Measurements from ENCODE around the gene ARHGEF17.

Gene ARHGEF17

DNA sequence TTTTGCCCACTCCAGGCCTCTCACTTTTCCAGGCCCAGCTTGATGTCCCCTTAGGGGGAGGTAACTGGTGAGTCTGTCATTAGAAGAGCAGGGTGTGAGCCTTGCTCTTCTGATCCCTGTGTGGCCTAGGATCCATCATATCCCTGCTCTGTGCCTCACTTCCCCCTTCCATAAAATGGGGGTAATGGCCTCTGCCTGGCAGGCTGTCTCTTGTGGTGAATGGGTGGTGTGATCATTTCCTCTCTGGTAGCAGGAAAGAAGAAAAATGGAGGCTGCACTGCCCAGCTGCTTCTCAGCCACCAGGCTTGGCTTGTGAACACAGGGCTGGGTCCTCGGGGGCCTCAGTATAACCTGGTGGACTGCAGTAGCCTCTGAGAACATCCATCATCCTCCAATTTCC is 5.6 kb downstream of the ARHGEF17 start:
- no peak for DNase-seq (ENCODE audit: low read depth)

DNA sequence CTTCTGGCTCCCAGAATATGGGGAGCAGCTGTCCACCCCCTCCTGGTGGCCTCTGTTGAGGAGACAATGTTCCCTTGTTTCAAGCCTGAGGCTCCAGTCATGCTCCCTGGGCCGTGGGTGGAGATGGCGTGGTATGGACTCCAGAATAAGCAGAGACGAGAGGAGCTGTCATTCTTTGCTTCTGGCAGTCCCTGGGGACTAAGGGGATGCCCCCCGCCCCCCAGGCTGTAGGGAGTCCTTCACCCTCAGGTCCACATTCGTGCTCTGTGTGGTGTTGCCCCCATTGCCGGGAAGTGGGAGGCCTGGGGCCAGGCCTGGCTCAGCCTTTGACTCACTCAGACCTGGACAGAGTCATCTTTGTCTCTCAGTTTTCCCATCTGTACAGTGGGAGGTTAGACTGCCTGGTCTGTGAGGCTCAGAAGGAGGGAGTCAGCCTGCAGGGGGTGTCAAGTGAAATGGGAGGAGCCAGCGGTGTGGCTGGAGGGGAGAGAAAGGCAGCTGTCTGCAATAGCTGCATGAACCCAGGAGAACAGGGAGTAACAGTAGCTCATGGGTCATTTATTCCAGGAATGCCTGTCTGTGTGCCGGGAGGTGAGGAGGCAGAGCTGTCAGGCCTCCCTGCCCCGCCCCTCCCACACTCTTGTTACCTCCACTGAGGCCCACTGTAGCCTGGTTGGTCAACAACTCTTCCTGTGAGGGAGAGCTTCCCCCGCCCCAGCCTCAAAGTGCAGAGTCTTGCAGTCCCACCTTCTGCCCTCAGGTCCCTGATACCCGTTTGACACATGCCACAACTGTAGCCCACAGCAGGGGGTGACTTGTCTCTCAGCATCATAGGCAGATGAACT is 6.3 kb downstream of the ARHGEF17 start:
- no peak for DNase-seq (ENCODE audit: low read depth)

DNA sequence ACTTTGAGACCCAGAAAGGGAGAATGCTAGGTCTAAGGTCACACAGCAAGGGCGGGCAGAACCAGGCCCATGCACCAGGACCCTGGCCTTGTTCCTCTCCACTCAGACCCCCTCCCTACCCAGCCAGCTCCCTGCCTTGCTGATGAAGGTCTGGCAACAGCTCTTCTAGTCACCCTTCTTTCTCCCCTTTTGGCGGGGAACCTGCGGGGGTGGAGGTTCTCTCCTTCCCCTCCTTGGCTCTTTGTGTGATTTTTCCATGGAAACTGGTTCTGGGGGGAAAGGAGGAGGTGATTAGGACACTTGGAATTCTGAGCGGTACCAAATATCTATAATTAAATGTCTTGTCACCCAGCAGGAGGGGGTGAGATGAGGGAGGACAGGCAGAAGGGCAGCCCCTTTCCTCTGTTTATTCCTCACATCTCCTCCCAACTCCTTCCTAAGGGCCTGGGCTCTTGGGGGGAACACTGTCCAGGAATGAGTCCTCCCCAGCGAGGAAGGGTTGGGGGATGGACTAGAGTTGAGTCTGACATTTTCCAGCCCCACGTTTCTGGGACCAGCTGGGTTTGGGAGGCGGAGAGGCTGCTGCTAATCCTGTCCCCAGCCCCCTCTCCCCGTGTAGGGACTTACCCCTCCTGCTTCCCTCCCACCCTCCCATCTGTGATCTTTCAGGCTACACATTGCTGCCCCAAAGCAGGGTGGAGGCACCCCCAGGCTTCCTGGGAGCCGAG is 7.4 kb downstream of the ARHGEF17 start:
- no peak for DNase-seq (ENCODE audit: low read depth)

DNA sequence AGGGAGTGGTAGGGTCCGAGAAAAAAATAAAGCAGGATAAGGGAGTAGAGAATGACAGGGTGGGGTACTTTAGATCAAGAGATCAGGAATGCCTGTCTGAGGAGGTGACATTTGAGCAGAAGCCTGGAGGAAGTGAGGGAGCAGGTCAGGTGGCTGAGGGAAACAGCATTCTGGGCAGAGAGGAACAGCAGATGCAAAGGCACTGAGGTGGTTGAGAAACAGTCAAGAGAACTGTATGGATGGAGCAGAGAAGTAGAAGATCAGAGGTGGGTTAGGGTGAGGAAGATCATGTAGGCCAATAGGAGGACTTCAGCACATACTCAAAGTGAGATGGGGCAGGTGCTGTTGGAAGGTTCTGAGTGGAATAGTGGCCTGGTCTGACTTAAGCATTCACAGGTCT is 8.3 kb downstream of the ARHGEF17 start:
- DNase-seq (ENCODE audit: low read depth), result no peak

DNA sequence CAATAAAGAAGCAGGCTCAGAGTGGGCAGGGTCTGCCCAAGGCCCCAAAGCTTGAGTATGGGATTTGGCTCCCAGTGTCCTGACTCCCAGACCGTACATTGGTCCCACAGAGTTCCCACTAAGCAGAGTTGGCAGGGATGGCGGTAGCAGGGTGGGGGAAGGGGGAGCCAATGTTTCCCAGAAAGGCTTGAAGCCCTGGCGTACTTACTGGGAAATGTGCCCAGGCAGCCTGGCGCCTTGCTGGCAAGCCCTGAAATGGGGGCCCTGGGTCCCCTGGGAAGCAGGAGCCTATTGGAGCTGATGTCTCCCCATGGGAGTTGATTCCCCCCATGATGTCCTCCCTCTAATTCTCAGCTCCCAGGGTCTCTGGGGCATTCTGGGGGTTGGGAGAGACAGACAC is 9.3 kb downstream of the ARHGEF17 start:
- DNase-seq (ENCODE audit: low read depth), result no peak

DNA sequence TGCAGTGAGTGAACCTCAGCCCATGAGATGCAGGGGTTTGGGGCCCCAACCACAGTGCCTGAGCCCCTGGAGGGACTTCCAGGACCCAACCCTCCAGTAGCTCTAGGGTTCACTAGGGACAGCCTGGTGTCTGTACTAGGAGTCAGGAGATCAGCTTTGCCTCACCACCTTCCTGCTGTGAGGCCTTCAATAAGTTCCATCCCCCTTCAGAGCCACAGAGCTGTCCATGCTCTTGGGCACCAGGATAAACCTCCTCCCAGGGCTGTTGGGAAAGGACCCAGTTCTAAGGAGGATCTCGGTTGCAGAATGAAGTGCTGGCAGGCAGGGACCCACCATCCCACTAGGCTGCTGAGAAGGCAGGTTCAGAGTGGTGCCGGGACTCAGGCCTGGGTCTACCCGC is 9.7 kb downstream of the ARHGEF17 start:
- no peak for DNase-seq (ENCODE audit: low read depth)

DNA sequence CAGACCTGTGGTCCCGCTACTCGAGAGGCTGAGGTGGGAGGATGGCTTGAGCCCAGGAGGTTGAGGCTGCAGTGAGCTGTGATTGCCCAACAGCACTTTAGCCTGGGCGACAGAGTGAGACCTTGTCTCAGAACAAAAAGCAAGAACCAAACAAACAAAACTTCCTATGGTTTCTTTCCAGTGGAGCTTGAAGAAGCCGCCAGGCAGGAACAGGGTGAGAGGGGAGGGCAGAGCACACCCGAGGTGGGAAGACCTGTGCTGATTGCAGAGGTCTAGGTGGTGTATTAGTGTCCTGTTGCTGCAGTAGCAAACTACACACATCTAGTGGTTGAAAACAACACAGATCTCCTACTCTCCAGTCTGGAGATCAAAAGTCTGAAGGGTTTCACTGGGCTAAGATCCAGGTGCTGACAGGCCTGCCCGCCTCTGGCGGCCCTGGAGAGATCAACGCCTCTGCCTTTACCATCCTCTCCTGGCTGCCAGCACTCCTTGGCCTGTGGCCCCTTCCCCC is 10.5 kb downstream of the ARHGEF17 start:
- DNase-seq (ENCODE audit: low read depth), result no peak

DNA sequence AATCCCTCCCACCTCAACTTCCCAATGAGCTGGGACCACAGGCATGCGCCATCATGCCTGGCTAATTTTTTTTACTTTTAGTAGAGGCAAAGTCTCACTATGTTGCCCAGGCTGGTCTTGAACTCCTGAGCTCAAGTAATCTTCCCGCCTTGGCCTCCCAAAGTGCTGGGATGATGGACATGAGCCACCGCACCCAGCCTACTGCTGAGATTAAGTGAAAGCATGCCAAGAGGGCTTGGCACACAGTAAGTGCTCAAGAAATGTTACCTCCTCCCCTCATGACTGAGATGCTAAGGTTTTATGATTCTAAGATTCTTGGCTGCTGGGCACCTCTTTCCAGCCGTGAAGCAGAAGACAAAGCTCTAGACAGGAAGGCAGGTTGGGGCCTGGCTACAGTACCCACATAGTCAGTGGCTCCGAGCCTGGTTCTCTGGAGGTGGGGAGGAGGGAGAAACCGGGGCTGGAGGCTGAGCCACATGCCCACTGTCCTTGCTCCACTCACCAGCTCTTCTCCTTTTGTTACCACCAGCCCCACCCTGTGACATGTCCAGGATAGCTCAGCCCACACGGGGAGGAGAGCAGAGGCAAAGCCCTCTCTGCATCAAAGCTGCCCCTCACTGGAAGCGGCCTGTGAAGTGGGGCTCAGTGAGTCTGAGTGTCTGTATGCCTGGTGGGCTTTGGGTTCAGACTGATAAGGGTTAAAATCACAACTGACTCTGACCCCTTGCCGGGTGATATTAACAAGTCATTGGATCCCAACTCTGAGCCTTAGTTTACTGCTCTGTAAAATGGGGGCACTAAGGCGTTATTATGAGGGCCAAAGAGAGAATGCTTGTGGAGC is 12.9 kb downstream of the ARHGEF17 start:
- DNase-seq (ENCODE audit: low read depth), result no peak

DNA sequence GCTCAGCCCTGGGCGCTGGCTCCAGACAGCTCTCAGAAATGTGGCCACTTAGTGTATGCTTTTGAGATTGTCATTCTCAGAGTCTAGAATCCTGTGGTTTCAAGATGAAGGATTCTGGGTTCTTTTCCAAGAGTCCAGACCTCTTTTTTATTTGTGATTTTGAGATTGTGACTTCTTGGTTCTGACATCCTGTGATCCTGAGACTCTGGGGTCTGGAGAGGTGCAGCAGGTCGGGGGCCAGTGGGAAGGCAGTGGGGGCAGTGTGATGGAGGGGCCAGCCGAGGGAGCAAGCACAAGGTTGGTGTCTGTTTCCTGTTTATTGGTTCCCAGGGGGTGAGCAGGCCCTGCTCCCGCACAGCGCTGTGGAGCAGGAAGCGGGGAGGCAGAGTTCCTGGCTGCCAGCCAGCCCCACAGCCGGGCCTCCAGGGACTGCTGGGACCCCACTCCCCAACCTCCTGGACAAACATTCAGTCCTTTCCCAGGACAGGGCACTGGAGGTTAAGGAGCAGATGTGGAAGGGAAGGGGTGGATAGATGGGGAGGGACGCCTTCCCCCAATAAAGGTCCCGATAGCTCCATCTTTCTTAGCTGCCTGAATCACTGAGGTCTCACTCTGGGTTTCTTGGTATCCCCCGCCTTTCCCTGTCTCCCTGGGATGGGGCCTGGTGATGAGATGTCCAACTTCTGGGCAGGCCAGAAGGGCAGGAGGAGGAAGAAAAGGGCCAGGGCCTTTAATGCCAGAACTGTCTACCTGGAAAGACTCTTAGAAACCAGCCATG is 13.7 kb downstream of the ARHGEF17 start:
- no peak for DNase-seq (ENCODE audit: low read depth)

DNA sequence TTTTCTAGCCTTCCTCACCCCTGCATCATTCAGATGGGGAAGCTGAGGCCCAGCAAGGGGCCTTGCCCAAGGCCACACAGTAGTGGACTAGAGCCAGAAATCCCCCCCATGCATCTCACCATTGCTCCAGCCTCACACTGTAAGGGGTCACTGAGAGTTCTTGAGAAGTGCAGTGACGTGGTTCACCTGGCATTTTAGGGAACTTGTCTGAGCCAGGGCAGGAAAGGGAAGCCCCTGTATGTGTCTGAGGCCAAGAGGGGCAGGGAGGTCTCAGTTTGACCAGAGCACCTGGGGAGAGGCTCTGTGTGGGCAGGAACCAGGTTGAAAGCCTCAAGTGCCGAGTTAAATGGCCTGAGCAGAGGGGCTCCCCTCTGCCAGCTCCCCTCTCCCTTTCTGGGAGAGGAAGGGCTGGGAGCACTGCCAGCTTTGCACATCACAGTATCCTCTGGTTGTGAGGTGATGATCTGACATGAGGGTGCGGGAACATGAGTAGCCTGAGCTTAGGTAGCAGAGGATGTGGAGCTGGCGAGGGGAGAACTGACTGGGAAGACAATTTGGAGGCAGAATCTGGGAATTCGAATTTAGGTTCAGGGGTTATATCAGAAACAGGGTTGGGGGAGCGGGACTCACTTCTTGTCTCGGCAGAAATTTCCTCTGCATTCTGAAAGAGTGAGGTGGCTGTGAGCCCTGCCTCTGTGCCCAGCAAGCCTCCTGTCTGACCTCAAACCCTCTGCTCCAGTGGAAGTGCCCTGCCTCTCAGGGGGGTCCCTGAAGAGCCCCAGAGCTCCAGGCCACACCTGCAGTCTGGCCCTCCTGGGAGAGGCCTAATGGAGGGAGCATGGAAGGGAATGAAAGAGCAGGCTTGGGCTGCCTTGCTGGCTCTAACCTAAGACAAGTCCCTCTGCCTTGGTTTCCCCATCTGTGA is 14.6 kb downstream of the ARHGEF17 start:
- no peak for DNase-seq (ENCODE audit: low read depth)

DNA sequence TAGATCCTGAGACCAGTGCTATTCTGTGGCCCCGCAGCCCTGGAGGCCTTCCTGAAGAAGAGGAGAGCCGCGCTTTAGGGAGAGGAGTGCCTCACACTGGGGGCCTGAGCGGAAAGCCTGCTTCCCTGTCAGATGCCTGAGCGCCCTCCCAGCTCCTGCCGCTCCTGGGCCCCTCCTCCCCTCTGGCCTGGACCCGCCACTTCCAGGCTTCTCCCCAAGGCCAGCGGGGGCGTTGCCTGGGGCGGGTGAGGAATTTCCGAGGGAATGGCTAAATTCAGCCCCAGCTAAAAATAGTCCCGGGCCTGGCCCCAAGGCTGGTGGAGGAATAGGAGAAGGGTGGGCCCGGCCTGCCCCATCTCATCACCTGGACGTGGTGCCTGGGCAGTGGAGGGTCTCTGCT is 15.4 kb downstream of the ARHGEF17 start:
- DNase-seq (ENCODE audit: low read depth), result no peak

DNA sequence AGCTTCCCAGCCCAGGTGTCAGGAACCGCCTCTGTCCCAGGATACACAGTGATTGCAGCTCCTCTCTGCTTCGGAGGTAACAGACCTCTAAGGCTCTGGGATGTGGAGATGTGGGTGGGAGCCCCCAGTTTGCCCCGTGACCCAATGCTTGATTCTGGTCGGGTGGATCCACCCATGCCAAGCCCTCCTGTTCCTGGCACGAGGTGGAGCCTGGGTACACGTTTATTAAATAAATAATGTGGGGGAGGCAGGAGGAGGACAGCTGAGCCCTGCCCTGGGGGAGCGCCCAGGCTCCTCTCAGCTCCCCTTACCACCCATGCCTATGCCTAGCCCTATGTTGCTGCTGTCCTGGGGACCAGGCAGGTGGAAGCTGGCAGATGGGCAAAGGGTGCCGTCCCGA is 16.0 kb downstream of the ARHGEF17 start:
- no peak for DNase-seq (ENCODE audit: low read depth)

DNA sequence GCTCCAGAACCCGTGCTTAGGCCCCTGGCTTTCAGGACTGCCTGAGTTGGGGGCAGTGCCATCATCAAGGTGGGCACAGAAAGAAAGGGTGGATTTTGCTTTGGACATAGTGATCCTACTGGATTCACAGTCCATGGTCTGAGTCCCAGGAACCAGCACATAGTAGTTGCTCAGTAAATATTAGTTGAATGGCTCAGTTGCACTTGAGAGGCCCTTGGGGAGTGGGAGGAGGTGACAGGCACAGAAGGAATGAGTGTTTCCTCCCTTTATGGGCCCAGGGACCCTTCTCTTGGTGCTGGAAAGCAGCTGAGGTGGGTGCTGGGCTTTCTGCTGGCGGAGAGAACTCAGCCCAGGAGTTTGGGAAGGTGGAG is 16.6 kb downstream of the ARHGEF17 start:
- DNase-seq (ENCODE audit: low read depth), result no peak

DNA sequence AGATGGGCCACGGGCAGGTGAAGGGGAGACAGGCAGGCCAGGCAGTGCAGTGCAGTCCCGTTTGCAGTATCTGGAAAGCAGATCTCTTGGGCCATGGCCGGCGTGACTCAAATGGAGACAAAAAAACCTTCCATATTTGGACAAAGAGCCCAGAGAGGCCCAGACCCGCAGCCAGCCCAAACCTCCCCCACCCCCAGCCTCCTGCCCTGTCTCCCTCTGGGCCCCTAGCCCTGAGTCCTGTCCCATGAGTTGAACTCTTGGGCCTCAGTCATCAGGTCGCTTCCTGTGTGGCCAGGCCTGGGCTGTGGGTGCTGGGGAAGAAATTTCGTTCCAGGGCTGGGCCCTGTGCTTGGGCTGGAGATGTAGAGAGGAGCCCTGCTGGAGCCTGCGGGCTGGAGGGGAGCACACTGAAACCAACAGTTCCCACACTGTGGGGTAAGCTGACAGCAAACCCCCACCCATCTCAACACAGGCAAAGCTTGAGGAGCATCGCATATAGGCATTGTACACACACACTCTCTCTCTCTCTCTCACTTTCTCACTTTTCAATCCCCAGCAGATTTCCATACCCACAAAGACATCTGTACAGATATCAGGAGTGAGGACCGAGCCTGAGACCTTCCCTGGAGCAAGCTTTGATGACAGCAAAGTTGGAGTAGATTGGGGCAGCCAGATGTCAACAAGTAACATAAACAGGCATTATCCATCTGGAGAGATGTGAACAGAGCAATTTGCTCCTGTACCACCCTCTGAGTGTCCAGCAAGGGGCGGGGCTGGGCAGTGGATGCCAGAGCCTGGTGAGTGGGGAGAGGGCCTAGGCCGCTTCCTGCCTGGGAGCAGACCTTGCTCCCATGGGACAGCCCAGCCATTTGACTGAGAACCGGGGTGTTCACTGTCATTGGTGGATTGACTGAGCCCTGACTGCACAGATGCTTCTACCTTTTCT is 17.2 kb downstream of the ARHGEF17 start:
- DNase-seq (ENCODE audit: low read depth), result no peak

DNA sequence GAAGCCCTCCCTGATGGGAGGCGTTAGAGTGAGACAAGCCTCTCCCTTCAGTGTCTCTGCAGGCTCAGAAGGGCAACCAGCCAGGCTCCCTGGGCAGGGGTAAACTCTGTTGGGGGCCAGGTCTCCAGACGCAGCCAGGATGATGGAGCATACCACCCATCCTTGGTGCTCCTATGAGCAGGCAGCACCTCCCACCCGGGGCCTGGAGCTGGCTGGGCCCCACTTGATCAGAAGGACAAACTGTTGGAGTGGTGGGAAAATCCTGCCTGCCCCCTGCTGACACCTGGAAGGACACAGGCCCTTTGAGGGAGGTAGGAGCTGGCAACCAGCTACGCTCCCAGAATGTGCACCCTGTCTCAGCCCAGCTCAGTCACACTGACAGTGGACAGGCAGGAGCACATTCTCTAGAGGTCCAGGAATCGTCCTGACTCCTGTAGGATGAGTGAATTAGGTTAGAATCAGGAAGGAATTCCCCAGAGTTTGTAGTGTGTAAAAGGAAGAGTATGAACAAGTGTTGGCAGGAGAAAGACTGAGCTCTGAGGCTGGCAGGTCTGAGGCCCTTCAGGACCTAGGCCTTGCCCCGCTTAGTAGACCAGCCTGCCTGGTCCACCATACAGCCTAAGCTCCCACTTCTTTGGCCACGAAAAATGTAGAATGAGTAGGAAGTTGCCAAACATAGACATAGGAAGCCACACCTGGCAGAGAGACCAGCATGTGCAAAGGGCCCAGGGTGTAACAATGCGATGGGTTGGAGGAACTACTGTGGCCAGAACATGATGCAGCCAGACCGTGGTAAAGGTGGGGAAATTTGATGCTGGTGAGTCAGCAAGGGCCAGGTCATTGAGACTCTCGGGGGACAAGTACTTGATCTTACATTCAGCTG is 19.1 kb downstream of the ARHGEF17 start:
- no peak for DNase-seq (ENCODE audit: low read depth)

DNA sequence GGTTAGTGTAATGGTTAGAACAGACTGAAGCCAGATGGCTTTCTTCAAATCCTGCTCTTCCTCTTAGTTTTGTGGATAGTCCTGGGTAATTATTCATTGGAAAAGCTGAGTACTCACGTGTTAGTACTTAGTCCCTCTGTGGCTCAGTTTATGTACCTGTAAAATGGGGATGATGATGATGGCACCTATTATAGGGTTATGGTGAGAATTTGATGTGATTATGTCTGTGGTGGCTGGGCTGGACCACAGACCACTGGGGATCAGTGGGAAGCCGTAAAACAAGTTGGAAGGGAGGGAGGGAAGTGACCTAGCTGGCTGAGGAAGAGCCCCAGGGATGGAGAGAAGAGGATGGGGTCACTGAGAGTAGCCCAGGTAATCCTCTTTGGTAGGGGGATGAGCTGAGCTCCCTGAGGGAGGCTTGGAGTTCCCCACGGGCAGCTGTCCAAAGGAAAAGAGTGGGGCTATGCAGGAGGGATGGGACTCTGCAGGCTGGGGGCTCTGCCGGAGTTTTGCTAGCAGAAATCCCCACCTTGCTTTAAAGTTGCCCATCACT is 19.8 kb downstream of the ARHGEF17 start:
- no peak for DNase-seq (ENCODE audit: low read depth)

DNA sequence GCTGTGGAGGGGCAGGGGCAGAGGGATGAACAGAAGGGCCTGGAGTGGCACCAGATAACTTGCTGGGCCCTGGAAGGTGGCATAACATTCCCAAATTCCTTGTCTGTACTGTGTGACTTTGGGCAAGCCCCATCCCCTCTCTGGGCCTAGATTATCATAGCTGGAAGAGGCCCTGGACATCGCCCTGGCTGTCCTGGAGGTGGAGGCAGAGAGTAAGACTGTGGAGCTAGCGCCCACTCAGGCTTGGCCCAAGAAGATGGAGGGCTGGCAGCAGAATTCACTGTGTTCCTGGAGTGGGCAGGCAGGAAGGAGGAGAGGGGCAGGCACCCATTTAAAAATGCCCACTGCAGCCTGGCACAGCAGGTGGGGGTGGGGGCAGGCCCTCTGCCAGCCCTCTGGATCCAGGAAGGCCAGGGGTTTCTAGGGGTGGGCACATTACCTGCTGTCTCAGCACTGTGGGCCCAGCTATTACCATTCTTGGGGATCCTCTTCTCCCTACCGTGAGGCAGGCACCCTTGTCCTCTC is 22.6 kb downstream of the ARHGEF17 start:
- no peak for DNase-seq (ENCODE audit: low read depth)

All from GM04503 (cell line).